Urinary bladder (tissue), 4 donors: ENCODE results near the gene CCDC57. TPM values are rescaled to one million over a fixed set of nuclear protein-coding genes. Genes with fewer than 3 reads are reported as not detected.
A peak's percentile ranks its signal among the peaks of the same experiment; 100 is the strongest.

Experiments used
- DNase-seq: peaks from one replicate; pipeline ENCODE4 v3.0.0-alpha.2; 2015; ENCODE audit errors: extremely low spot score
- H3K27ac ChIP-seq: one replicate; pipeline ENCODE4 v1.5.1; 2013; ENCODE audit warnings: low read depth, mild to moderate bottlenecking, moderate library complexity
- H3K36me3 ChIP-seq: one replicate; pipeline ENCODE4 v1.6.1; 2013; ENCODE audit warnings: mild to moderate bottlenecking, moderate library complexity; ENCODE audit not compliant: insufficient read depth
- H3K4me1 ChIP-seq: one replicate; pipeline ENCODE4 v1.6.1; 2013; ENCODE audit warnings: mild to moderate bottlenecking, moderate library complexity; ENCODE audit not compliant: insufficient read depth
- H3K4me3 ChIP-seq: one replicate; pipeline ENCODE4 v1.5.1; 2013; ENCODE audit warnings: low read depth, low read length
- WGBS: extraction: QIAGEN DNeasy Blood & Tissue Kit; methylation state at CpG from one replicate; pipeline ENCODE4 v1.1.7; 2013; 5-methylcytosine and 5-hydroxymethylcytosine counted together
- polyA plus RNA-seq: library from polyadenylated mRNA; stranded (reverse); fragments of 200-250 nt; gene quantifications from one replicate; pipeline ENCODE4 v1.2.3, GENCODE V29; 2013
- total RNA-seq: library from RNA; depleted of rRNA; stranded (reverse); fragments of >200 nt; gene quantifications from one replicate; pipeline ENCODE4 v1.2.3, GENCODE V29; 2014
- donor health status: healthy with polysubstance abuse.
- donor health status: healthy.

The CCDC57 gene
- total and polyA plus RNA-seq, 2 donors, result 23.7 to 25.9 TPM

- DNase-seq, result no peak
- Histone ChIP-seq H3K27ac (no peak overlapping the region), H3K4me3 (no peak overlapping the region), H3K4me1 (no peaks in the 10 kb centered on the region), H3K36me3 (no peaks in the 10 kb centered on the region)
- WGBS, result 84% methylated on average over 16 of the region's 16 CpGs
Observed at GRCh38 chr17:82226809-82227628, 14.4 kb upstream of the CCDC57 start.

- 91% methylated on average over 15 of the region's 15 CpGs for WGBS
- no peaks in the 10 kb centered on the region for H3K4me1 ChIP-seq
- no peak for DNase-seq
- H3K4me3 ChIP-seq, result no peak overlapping the region
- no peak overlapping the region for H3K27ac ChIP-seq
- H3K36me3 ChIP-seq, result no peaks in the 10 kb centered on the region
Observed at GRCh38 chr17:82226146-82226808, 13.6 kb upstream of the CCDC57 start.

- H3K27ac ChIP-seq, result no peak overlapping the region
- no peaks in the 10 kb centered on the region for H3K36me3 ChIP-seq
- no peak for DNase-seq
- H3K4me1 ChIP-seq, result no peaks in the 10 kb centered on the region
- H3K4me3 ChIP-seq, result no peak overlapping the region
- WGBS, result 70% methylated on average over 24 of the region's 24 CpGs
Observed at GRCh38 chr17:82225368-82226029, 12.9 kb upstream of the CCDC57 start.

GRCh38 chr17:82224666-82225065 lies 12.0 kb upstream of the CCDC57 start:
- Histone ChIP-seq H3K4me3 (no peak overlapping the region), H3K27ac (no peak overlapping the region)
- 82% methylated on average over 8 of the region's 8 CpGs for WGBS

GRCh38 chr17:82223517-82223916 lies 10.9 kb upstream of the CCDC57 start:
- Histone ChIP-seq H3K4me3 (no peak overlapping the region), H3K36me3 (no peaks in the 10 kb centered on the region), H3K4me1 (no peaks in the 10 kb centered on the region), H3K27ac (no peak overlapping the region)
- no peak for DNase-seq
- WGBS, result 80% methylated on average over 5 of the region's 5 CpGs

More at GRCh38 chr17:82224666-82225065, 12.0 kb upstream of the CCDC57 start:
- DNase-seq, result no peak
- no peaks in the 10 kb centered on the region for H3K36me3 ChIP-seq
- H3K4me1 ChIP-seq, result no peaks in the 10 kb centered on the region

- Histone ChIP-seq H3K4me1 (no peaks in the 10 kb centered on the region), H3K27ac (no peak overlapping the region), H3K36me3 (no peaks in the 10 kb centered on the region), H3K4me3 (no peak overlapping the region)
- DNase-seq, result no peak
- 57% methylated on average over 10 of the region's 10 CpGs for WGBS
Observed at GRCh38 chr17:82222816-82223215, 10.2 kb upstream of the CCDC57 start.

- WGBS, result 81% methylated on average over 10 of the region's 10 CpGs
- no peaks in the 10 kb centered on the region for H3K4me1 ChIP-seq
- no peak overlapping the region for H3K27ac ChIP-seq
- H3K4me3 ChIP-seq, result no peak overlapping the region
- no peak for DNase-seq
- H3K36me3 ChIP-seq, result no peaks in the 10 kb centered on the region
Observed at GRCh38 chr17:82221341-82221902, 8.8 kb upstream of the CCDC57 start.

GRCh38 chr17:82219753-82220709 lies 7.4 kb upstream of the CCDC57 start:
- Histone ChIP-seq H3K4me1 (no peaks in the 10 kb centered on the region), H3K4me3 (no peak overlapping the region), H3K36me3 (no peaks in the 10 kb centered on the region), H3K27ac (no peak overlapping the region)
- DNase-seq, result no peak
- WGBS, result 86% methylated on average over 11 of the region's 11 CpGs

- H3K4me1 ChIP-seq, result no peaks in the 10 kb centered on the region
- no peak for DNase-seq
- H3K36me3 ChIP-seq, result no peaks in the 10 kb centered on the region
- WGBS, result 91% methylated on average over 7 of the region's 7 CpGs
- no peak overlapping the region for H3K4me3 ChIP-seq
- no peak overlapping the region for H3K27ac ChIP-seq
Observed at GRCh38 chr17:82219083-82219482, 6.4 kb upstream of the CCDC57 start.

GRCh38 chr17:82218349-82219075 lies 5.9 kb upstream of the CCDC57 start:
- Histone ChIP-seq H3K27ac (no peak overlapping the region), H3K4me1 (no peaks in the 10 kb centered on the region), H3K4me3 (no peak overlapping the region), H3K36me3 (no peaks in the 10 kb centered on the region)
- no peak for DNase-seq
- WGBS, result 90% methylated on average over 32 of the region's 32 CpGs

- 61% methylated on average over 21 of the region's 21 CpGs for WGBS
- H3K4me3 ChIP-seq, result no peak overlapping the region
- no peak for DNase-seq
- H3K27ac ChIP-seq, result no peak overlapping the region
- no peaks in the 10 kb centered on the region for H3K36me3 ChIP-seq
- H3K4me1 ChIP-seq, result no peaks in the 10 kb centered on the region
Observed at GRCh38 chr17:82217530-82218204, 5.0 kb upstream of the CCDC57 start.

- WGBS, result 70% methylated on average over 12 of the region's 12 CpGs
- Histone ChIP-seq H3K27ac (peak overlapping the region; percentile 11), H3K4me1 (no peaks in the 10 kb centered on the region), H3K4me3 (no peak overlapping the region), H3K36me3 (no peaks in the 10 kb centered on the region)
- no peak for DNase-seq
Observed at GRCh38 chr17:82217120-82217529, 4.5 kb upstream of the CCDC57 start.
